PFSK-1 (cell line): ENCODE measurements around the gene SLC25A51.

Experiments
- FOXP2 ChIP-seq: optimal IDR thresholded peaks from 2 replicates; pipeline ENCODE3; 2011; ENCODE audit warnings: borderline replicate concordance, control low read depth, inconsistent platforms; ENCODE audit not compliant: insufficient read depth; ENCODE audit errors: extremely low read length, extremely low read depth
- POLR2AphosphoS5 ChIP-seq: IDR thresholded peaks from 2 replicates; pipeline ENCODE4 v1.6.1; 2012; ENCODE audit warnings: low read depth, mild to moderate bottlenecking, control low read depth, low read length, moderate library complexity
- REST ChIP-seq, 2 experiments: IDR thresholded peaks; 2 replicates each; pipeline versions ENCODE4 v1.6.1 to v1.8.0; 2011 to 2012; ENCODE audit warnings: low read depth in 2 of 2, low read length in 2 of 2, control low read depth in 1 of 2, inconsistent platforms in 1 of 2, mild to moderate bottlenecking in 1 of 2, moderate library complexity in 1 of 2; ENCODE audit not compliant: insufficient read depth in 1 of 2
- SIN3A ChIP-seq: IDR thresholded peaks from 2 replicates; pipeline ENCODE4 v1.6.1; 2012; ENCODE audit warnings: mild to moderate bottlenecking, low read length, moderate library complexity, borderline replicate concordance; ENCODE audit not compliant: insufficient read depth
- TAF1 ChIP-seq: IDR thresholded peaks from 2 replicates; pipeline ENCODE4 v1.6.1; 2012; ENCODE audit warnings: low read length, control low read depth, borderline replicate concordance; ENCODE audit not compliant: insufficient read depth

The SLC25A51 gene

GRCh38 chr9:37937366-37937765 is 33.4 kb upstream of the SLC25A51 start:
- no peak for TF ChIP-seq SIN3A
- no peak for TF ChIP-seq REST (IDR thresholded peaks at IDR 0.05; ENCODE audit: insufficient read depth in 1 of 2, low read depth in 2 of 2, low read length in 2 of 2)
- TF ChIP-seq TAF1, result no peak
- no peak for TF ChIP-seq POLR2AphosphoS5
- no peak for TF ChIP-seq FOXP2

DNA sequence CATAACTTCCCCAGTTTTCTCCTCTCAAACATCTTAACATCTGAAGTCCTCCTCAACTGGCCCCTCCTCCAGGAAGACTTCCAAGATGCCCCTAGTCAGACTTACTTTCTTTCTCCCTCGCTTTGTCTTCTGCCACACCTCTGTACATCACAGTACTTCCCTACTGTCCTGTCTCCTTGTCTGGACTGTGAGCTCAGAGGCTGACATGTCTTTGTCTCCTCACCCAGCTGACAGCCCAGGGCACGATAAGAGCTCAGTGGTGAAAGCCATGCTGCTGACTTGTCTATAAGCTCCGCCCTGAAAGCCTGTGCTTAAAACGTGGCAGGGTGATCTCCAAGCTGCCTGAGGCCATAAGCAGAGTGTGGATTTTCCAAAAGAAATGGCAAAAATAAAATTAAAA is 33.0 kb upstream of the SLC25A51 start:
- TF ChIP-seq TAF1, result no peak
- TF ChIP-seq POLR2AphosphoS5, result no peak
- TF ChIP-seq SIN3A, result no peak
- no peak for TF ChIP-seq REST (IDR thresholded peaks at IDR 0.05; ENCODE audit: insufficient read depth in 1 of 2, low read depth in 2 of 2, low read length in 2 of 2)
- no peak for TF ChIP-seq FOXP2

DNA sequence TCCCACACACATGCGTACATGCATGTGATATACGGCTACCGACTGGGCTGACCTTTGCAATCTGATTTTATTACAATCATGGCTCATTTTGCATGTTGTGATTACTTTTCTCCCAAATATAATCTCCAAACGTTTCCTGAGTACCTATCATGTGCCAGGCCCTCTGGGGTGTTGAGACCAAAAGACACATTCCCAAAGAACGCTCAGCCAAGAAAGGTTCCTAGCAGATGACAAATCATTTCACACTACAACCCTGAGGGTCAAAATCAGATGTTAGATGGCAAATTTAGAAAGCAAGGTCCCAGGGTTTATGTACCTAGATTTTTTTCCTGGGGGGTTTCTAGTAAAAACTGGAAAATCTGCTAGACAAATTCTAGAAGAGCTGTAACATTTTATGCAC is 32.4 kb upstream of the SLC25A51 start:
- TF ChIP-seq TAF1 (no peak), SIN3A (no peak), POLR2AphosphoS5 (no peak), REST (IDR thresholded peaks at IDR 0.05; ENCODE audit: insufficient read depth in 1 of 2, low read depth in 2 of 2, low read length in 2 of 2) (no peak), FOXP2 (no peak)

DNA sequence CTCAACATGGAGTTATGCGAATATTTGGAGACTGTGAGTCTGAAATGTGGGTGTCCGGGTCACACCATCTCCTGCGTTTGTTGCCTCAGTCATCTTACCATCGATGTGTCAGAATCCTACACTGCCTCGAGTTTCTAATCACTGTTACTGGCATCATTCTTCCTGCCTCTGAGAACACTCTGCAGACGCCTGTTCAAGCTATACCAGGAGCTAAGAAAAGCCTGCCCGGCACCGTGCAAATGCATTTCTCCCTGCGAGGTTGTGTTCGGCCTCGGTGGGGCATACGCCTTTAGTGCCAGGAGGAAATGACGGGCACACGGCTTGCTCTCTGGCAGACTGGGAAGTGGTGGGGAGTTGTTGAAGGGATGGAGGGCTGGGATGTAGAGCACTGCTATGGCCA is 31.2 kb upstream of the SLC25A51 start:
- TF ChIP-seq POLR2AphosphoS5 (no peak), TAF1 (no peak), FOXP2 (no peak), REST (IDR thresholded peaks at IDR 0.05; ENCODE audit: insufficient read depth in 1 of 2, low read depth in 2 of 2, low read length in 2 of 2) (no peak), SIN3A (no peak)

- no peak for TF ChIP-seq POLR2AphosphoS5
- TF ChIP-seq SIN3A, result no peak
- TF ChIP-seq TAF1, result no peak
- no peak for TF ChIP-seq REST (IDR thresholded peaks at IDR 0.05; ENCODE audit: insufficient read depth in 1 of 2, low read depth in 2 of 2, low read length in 2 of 2)
- no peak for TF ChIP-seq FOXP2
These were observed 27.7 kb upstream of the SLC25A51 start for GRCh38 chr9:37931592-37931991.
